Smooth muscle cell (in vitro differentiated cells): ENCODE measurements around the gene MRTFA. TPM values are rescaled to one million over a fixed set of nuclear protein-coding genes. Genes with fewer than 3 reads are reported as not detected.

Experiments used
- DNase-seq: peaks from one replicate; lab custom pipeline; 2025; ENCODE audit not compliant: unreplicated experiment; lab: John Stamatoyannopoulos, UW
- H2AFZ ChIP-seq: fragments of 200-600 bp; sonication (generic); 2 replicates; pipeline ENCODE4 v1.6.0; 2016; ENCODE audit warnings: antibody characterized with exemption, low read depth, mild to moderate bottlenecking
- H3F3A ChIP-seq: fragments of 200-600 bp; sonication (generic); 2 replicates; pipeline ENCODE4 v1.6.0; 2017; ENCODE audit warnings: antibody characterized with exemption, low read depth
- H3K27ac ChIP-seq: fragments of 200-600 bp; sonication (generic); 2 replicates; pipeline ENCODE4 v1.5.1; 2016; ENCODE audit warnings: low read depth, mild to moderate bottlenecking
- H3K27me3 ChIP-seq: fragments of 200-600 bp; sonication (generic); 2 replicates; pipeline ENCODE4 v1.6.1; 2016; ENCODE audit warnings: low read depth, mild to moderate bottlenecking
- H3K36me3 ChIP-seq: fragments of 200-600 bp; sonication (generic); 2 replicates; pipeline ENCODE4 v1.5.1; 2016; ENCODE audit warnings: low read depth
- H3K4me1 ChIP-seq: fragments of 200-600 bp; sonication (generic); 2 replicates; pipeline ENCODE4 v1.5.1; 2016; ENCODE audit warnings: low read depth
- H3K4me2 ChIP-seq: fragments of 200-600 bp; sonication (generic); 2 replicates; pipeline ENCODE4 v1.6.0; 2016; ENCODE audit warnings: mild to moderate bottlenecking
- H3K4me3 ChIP-seq: fragments of 200-600 bp; sonication (generic); 2 replicates; pipeline ENCODE4 v1.5.1; 2016; ENCODE audit warnings: mild to moderate bottlenecking
- H3K79me2 ChIP-seq: fragments of 200-600 bp; sonication (generic); 2 replicates; pipeline ENCODE4 v1.6.0; 2016; ENCODE audit warnings: low read depth, mild to moderate bottlenecking
- H3K9ac ChIP-seq: fragments of 200-600 bp; sonication (generic); 2 replicates; pipeline ENCODE4 v1.6.0; 2016; ENCODE audit warnings: low read depth
- H3K9me3 ChIP-seq: fragments of 200-600 bp; sonication (generic); replicated peaks from 2 replicates; pipeline ENCODE4 v1.5.1; 2016; ENCODE audit warnings: low read depth
- H4K20me1 ChIP-seq: fragments of 200-600 bp; sonication (generic); 2 replicates; pipeline ENCODE4 v1.6.0; 2016; ENCODE audit warnings: low read depth
- CTCF ChIP-seq: fragments of 200-600 bp; sonication (generic); IDR thresholded peaks from 2 replicates; pipeline ENCODE4 v1.5.1; 2017; ENCODE audit warnings: borderline replicate concordance, mild to moderate bottlenecking, antibody characterized with exemption; ENCODE audit not compliant: insufficient read depth, poor library complexity, severe bottlenecking
- WGBS: methylation state at CpG from one replicate; pipeline ENCODE4 v1.1.7; 2016; ENCODE audit warnings: low lambda C conversion rate; 5-methylcytosine and 5-hydroxymethylcytosine counted together
- polyA plus RNA-seq: library from polyadenylated mRNA; unstranded; fragments of >200 nt; fragmentation: Nextera tagmentation; extraction: Ambion mirVana; gene quantifications from 2 replicates; pipeline ENCODE4 v1.2.1, GENCODE V29; 2016
- total RNA-seq: library from RNA; depleted of rRNA; stranded (reverse); fragments of >200 nt; gene quantifications from 2 replicates; pipeline ENCODE4 v1.2.3, GENCODE V29; 2014

Gene MRTFA
- total and polyA plus RNA-seq, 2 experiments from 2014 or later, result 25.5 to 41.7 TPM

- H3K27ac ChIP-seq, result no peak overlapping the region
- over 99% methylated on average over 4 of the region's 4 CpGs for WGBS
- H3K4me1 ChIP-seq, result no peaks in the 10 kb centered on the region
- peaks cover 58% of the 10 kb centered on the region for H3K79me2 ChIP-seq
- no peak overlapping the region for H3K9ac ChIP-seq
- DNase-seq, result no peak
- H3K36me3 ChIP-seq, result peaks cover 10% of the 10 kb centered on the region
- TF ChIP-seq CTCF, result no peak
- H3K4me3 ChIP-seq, result no peak overlapping the region
- H3K9me3 ChIP-seq, result no peaks in the 10 kb centered on the region
- peaks cover 70% of the 10 kb centered on the region for H4K20me1 ChIP-seq
- H2AFZ ChIP-seq, result no peak overlapping the region
- H3K4me2 ChIP-seq, result no peak overlapping the region
- no peaks in the 10 kb centered on the region for H3K27me3 ChIP-seq
- no peaks in the 10 kb centered on the region for H3F3A ChIP-seq
Measured at GRCh38 chr22:40430991-40431390, 205.5 kb downstream of the MRTFA start.

GRCh38 chr22:40429481-40429880 lies 207.0 kb downstream of the MRTFA start:
- Histone ChIP-seq H3K79me2 (peaks cover 46% of the 10 kb centered on the region), H3F3A (no peaks in the 10 kb centered on the region), H3K36me3 (peaks cover 10% of the 10 kb centered on the region), H3K4me3 (no peak overlapping the region), H4K20me1 (peaks cover 81% of the 10 kb centered on the region), H3K9me3 (no peaks in the 10 kb centered on the region), H2AFZ (no peak overlapping the region), H3K9ac (no peak overlapping the region), H3K4me2 (no peak overlapping the region), H3K27me3 (no peaks in the 10 kb centered on the region), H3K4me1 (no peaks in the 10 kb centered on the region), H3K27ac (no peak overlapping the region)
- WGBS, result 98% methylated on average over 4 of the region's 4 CpGs
- no peak for DNase-seq
- TF ChIP-seq CTCF, result no peak

GRCh38 chr22:40428796-40429195 lies 207.7 kb downstream of the MRTFA start:
- WGBS, result 88% methylated on average over 4 of the region's 4 CpGs
- Histone ChIP-seq H3K4me1 (no peaks in the 10 kb centered on the region), H3K36me3 (peaks cover 10% of the 10 kb centered on the region), H3K27me3 (no peaks in the 10 kb centered on the region), H3K4me3 (no peak overlapping the region), H3F3A (no peaks in the 10 kb centered on the region), H3K4me2 (no peak overlapping the region), H3K9me3 (no peaks in the 10 kb centered on the region), H2AFZ (no peak overlapping the region), H3K9ac (no peak overlapping the region), H3K27ac (no peak overlapping the region), H4K20me1 (peaks cover 81% of the 10 kb centered on the region), H3K79me2 (peaks cover 40% of the 10 kb centered on the region)
- no peak for TF ChIP-seq CTCF
- no peak for DNase-seq

- no peak for DNase-seq
- Histone ChIP-seq H3K4me2 (no peak overlapping the region), H3K27ac (no peak overlapping the region), H4K20me1 (peaks cover 76% of the 10 kb centered on the region), H3K36me3 (peaks cover 10% of the 10 kb centered on the region), H3K9ac (no peak overlapping the region), H3F3A (no peaks in the 10 kb centered on the region), H3K4me1 (no peaks in the 10 kb centered on the region), H3K4me3 (no peak overlapping the region), H3K9me3 (no peaks in the 10 kb centered on the region), H2AFZ (no peak overlapping the region), H3K27me3 (no peaks in the 10 kb centered on the region), H3K79me2 (peaks cover 19% of the 10 kb centered on the region)
- 90% methylated on average over 9 of the region's 9 CpGs for WGBS
- no peak for TF ChIP-seq CTCF
Measured at GRCh38 chr22:40426594-40427333, 209.8 kb downstream of the MRTFA start.
